ENCODE measurements around the gene ASB18. TPM values are rescaled to one million over a fixed set of nuclear protein-coding genes. Genes with fewer than 3 reads are reported as not detected.

Gene ASB18
- total and polyA plus RNA-seq, 2 of the 4 experiments (the other 2 are of a cell fraction) = not detected

GRCh38 chr2:236215196-236215595 lies 49.0 kb downstream of the ASB18 start:
- Histone ChIP-seq H3K27ac (ENCODE audit: insufficient read depth, low read length) (no peak overlapping the region), H3K9me1 (ENCODE audit: insufficient read depth, low read length) (no peaks in the 10 kb centered on the region), H3K79me1 (ENCODE audit: low read depth in 1 of 2, low read length in 2 of 2) (no peaks in the 10 kb centered on the region), H3K4me2 (ENCODE audit: low read depth, low read length) (no peak overlapping the region), H3K9me3 (ENCODE audit: control insufficient read depth, insufficient read depth, low read length) (no peaks in the 10 kb centered on the region; the same call in 1 of the 2 replicates), H3K14ac (replicated peaks; ENCODE audit: low read depth, low read length) (no peak overlapping the region), H4K20me1 (ENCODE audit: insufficient read depth, low read length) (no peaks in the 10 kb centered on the region), H3K4me3 (ENCODE audit: insufficient read depth, low read depth, low read length) (no peak overlapping the region), H3K4ac (ENCODE audit: low read depth, low read length) (no peak overlapping the region), H4K5ac (ENCODE audit: low read depth, low read length) (no peak overlapping the region), H3K18ac (ENCODE audit: low read depth, low read length) (no peak overlapping the region), H4K8ac (ENCODE audit: low read depth in 2 of 2, low read length in 2 of 2) (no peak overlapping the region), H3K36me3 (ENCODE audit: control insufficient read depth, insufficient read depth, low read length) (no peaks in the 10 kb centered on the region), H4K91ac (ENCODE audit: insufficient read depth, low read depth, low read length) (no peak overlapping the region), H2BK20ac (ENCODE audit: low read depth, low read length) (no peak overlapping the region), H2BK15ac (ENCODE audit: low read depth, low read length) (no peak overlapping the region), H3K9ac (ENCODE audit: low read depth, low read length) (no peak overlapping the region), H3K4me1 (ENCODE audit: control insufficient read depth, insufficient read depth, low read length) (no peaks in the 10 kb centered on the region), H2AFZ (replicated peaks; ENCODE audit: low read length, poor library complexity) (no peak overlapping the region), H2AK9ac (replicated peaks; ENCODE audit: low read depth, low read length, poor library complexity) (no peak overlapping the region), H3K27me3 (ENCODE audit: control insufficient read depth, insufficient read depth, low read length) (peaks cover 22% of the 10 kb centered on the region), H2AK5ac (ENCODE audit: low read depth, low read length) (no peak overlapping the region), H2BK120ac (ENCODE audit: low read depth, low read length) (no peak overlapping the region), H2BK5ac (ENCODE audit: low read depth, low read length, poor library complexity, severe bottlenecking) (no peak overlapping the region), H3K23ac (ENCODE audit: low read depth, low read length) (no peak overlapping the region), H3K56ac (ENCODE audit: extremely low read depth, insufficient read depth, low read length) (no peak overlapping the region)
- ATAC-seq (ENCODE audit: low read depth) = no peak
- DNase-seq = no peak
- POLR2A ChIA-PET (ENCODE audit: unreplicated experiment) = no interaction called here
- BruUV-seq (replicated peaks) = no TSS peak
- WGBS, 2 experiments (ENCODE audit: extremely low coverage in 2 of 2, insufficient read length in 1 of 2) = 82% methylated on average over 3 of the region's 6 CpGs; no CpG with 5 or more reads in 1 of the 2 experiments
- CTCF ChIA-PET = interaction anchor here (0.9 kb wide), 1 partner anchor 17 kb away, joined by 4 read pairs; no protein-coding TSS in a partner anchor
- intact Hi-C loops (cut with micrococcal nuclease) (no loop called here), dilution Hi-C loops (cut with HindIII; ENCODE audit: low sequenced_read_pairs, unreplicated experiment) (no loop called here), in situ Hi-C loops (cut with MboI; ENCODE audit: low sequenced_read_pairs) (no loop called here)
- no peak for TF ChIP-seq CTCF (conservative IDR thresholded peaks at IDR 0.05; ENCODE audit: low read depth, low read length)
- no peak for TF ChIP-seq CHD1 (IDR thresholded peaks at IDR 0.05; ENCODE audit: low read depth, low read length)
- no peak for TF ChIP-seq CEBPB (IDR thresholded peaks at IDR 0.05; ENCODE audit: low read depth, low read length)
- TF ChIP-seq NFE2L2 (IDR thresholded peaks at IDR 0.05; ENCODE audit: low read depth, low read length) = no peak
- no peak for TF ChIP-seq BHLHE40 (IDR thresholded peaks at IDR 0.05; ENCODE audit: low read depth, low read length)
- TF ChIP-seq RCOR1 (IDR thresholded peaks at IDR 0.05; ENCODE audit: insufficient replicate concordance, low read length) = no peak
- TF ChIP-seq RFX5 (IDR thresholded peaks at IDR 0.05; ENCODE audit: low read depth, low read length) = no peak
- no peak for TF ChIP-seq FOS (IDR thresholded peaks at IDR 0.05; ENCODE audit: low read depth, low read length)
- TF ChIP-seq SMC3 (IDR thresholded peaks at IDR 0.05; ENCODE audit: low read depth, low read length) = no peak
- no peak for TF ChIP-seq MAFK (IDR thresholded peaks at IDR 0.05; ENCODE audit: low read depth, low read length)
- TF ChIP-seq ELK1 (IDR thresholded peaks at IDR 0.05; ENCODE audit: borderline replicate concordance, low read depth, low read length) = no peak
- TF ChIP-seq RAD21 (IDR thresholded peaks at IDR 0.05; ENCODE audit: low read length) = no peak
- TF ChIP-seq MXI1 (IDR thresholded peaks at IDR 0.05; ENCODE audit: borderline replicate concordance, low read depth, low read length) = no peak
- TF ChIP-seq MAZ (IDR thresholded peaks at IDR 0.05; ENCODE audit: borderline replicate concordance, low read depth, low read length) = no peak
